OCI-LY3 (cell line): ENCODE results near the gene TBC1D1.

Experiments used
- H2AFZ ChIP-seq: fragments of 200-600, 300-600 bp; shearing (Covaris generic); 2 replicates; pipeline ENCODE4 v1.6.0; 2014; ENCODE audit warnings: antibody characterized with exemption, low read depth, low read length
- H3K27ac ChIP-seq: fragments of 200-600, 300-600 bp; sonication (generic); 2 replicates; pipeline ENCODE4 v1.5.1; 2014; ENCODE audit warnings: mild to moderate bottlenecking, low read length, moderate library complexity, mixed read lengths
- H3K27me3 ChIP-seq: fragments of 200-600, 300-600 bp; sonication (generic); 2 replicates; pipeline ENCODE4 v1.6.1; 2014; ENCODE audit warnings: low read depth, low read length, mixed read lengths
- H3K36me3 ChIP-seq: fragments of 200-600, 300-600 bp; sonication (generic); replicated peaks from 2 replicates; pipeline ENCODE3; 2014; ENCODE audit warnings: low read depth, low read length, mixed read lengths
- H3K4me1 ChIP-seq: fragments of 300-600, 200-600 bp; sonication (generic); 2 replicates; pipeline ENCODE4 v1.6.1; 2014; ENCODE audit warnings: low read length, mixed read lengths
- H3K4me2 ChIP-seq: fragments of 200-600, 300-600 bp; sonication (generic); 2 replicates; pipeline ENCODE4 v1.6.1; 2014; ENCODE audit warnings: low read length, mixed read lengths
- H3K4me3 ChIP-seq: fragments of 300-600, 200-600 bp; sonication (generic); 2 replicates; pipeline ENCODE4 v1.5.1; 2014; ENCODE audit warnings: antibody characterized with exemption, mild to moderate bottlenecking, low read length, moderate library complexity
- H3K79me2 ChIP-seq: fragments of 300-600, 200-600 bp; shearing (Covaris generic); 2 replicates; pipeline ENCODE4 v1.6.1; 2014; ENCODE audit warnings: mild to moderate bottlenecking, low read length, mixed read lengths
- H3K9ac ChIP-seq: fragments of 300-600, 200-600 bp; shearing (Covaris generic); 2 replicates; pipeline ENCODE4 v1.6.0; 2014; ENCODE audit warnings: mild to moderate bottlenecking, low read length, moderate library complexity
- H3K9me3 ChIP-seq: fragments of 200-600, 300-600 bp; shearing (Covaris generic); 2 replicates; pipeline ENCODE4 v1.6.1; 2014; ENCODE audit warnings: low read length, mixed read lengths; ENCODE audit not compliant: insufficient read depth
- H4K20me1 ChIP-seq: fragments of 200-600, 300-600 bp; sonication (generic); 2 replicates; pipeline ENCODE4 v1.6.1; 2016; ENCODE audit warnings: low read length, mixed read lengths; ENCODE audit not compliant: insufficient read depth
- EZH2phosphoT487 ChIP-seq: fragments of 200-600 bp; shearing (Covaris generic); IDR thresholded peaks from 2 replicates; pipeline ENCODE4 v1.6.1; 2018; ENCODE audit warnings: antibody characterized with exemption, mixed run types, low read depth
- TF ChIP-seq, protein P1 (sequence below): fragments of 200-600, 300-600 bp; sonication (generic); IDR thresholded peaks from 2 replicates; pipeline ENCODE4 v1.5.1; 2014; ENCODE audit warnings: antibody characterized with exemption, low read length, low read depth

TBC1D1 gene

DNA sequence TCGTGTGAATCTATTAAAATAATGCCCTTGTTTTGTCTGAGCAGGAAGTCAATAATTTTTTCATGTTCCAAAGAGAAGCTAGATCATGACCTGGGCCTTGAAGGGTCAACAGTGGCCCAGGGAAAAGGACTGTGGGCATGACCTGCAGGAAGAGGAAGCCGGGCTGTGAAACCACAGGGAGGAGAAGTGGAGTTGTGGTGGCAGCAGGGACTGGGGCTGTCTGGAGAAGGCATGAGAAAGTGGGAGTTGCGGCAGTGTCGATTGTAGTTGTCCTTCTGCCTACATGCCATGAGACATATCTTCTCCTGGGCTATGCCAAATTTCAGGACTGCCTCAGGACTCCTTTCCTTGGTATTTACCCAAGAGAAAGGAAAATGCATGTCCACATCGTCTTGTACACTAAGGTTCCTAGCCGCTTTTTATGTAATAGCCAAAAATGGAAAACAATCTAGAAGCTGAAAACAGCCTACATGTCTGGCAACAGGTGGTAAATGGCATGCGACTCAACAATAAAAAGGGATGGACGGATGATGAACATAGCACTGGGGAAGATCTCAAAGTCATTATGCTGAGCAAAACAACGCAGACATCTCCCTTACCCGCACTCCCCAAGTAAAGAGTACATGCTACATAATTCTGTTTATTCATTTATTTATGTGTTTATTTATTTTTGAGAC, 55.8 kb downstream of the TBC1D1 start:
- no peak overlapping the region for H3K27ac ChIP-seq
- no peak for TF ChIP-seq EZH2phosphoT487
- TF ChIP-seq, protein P1, sequence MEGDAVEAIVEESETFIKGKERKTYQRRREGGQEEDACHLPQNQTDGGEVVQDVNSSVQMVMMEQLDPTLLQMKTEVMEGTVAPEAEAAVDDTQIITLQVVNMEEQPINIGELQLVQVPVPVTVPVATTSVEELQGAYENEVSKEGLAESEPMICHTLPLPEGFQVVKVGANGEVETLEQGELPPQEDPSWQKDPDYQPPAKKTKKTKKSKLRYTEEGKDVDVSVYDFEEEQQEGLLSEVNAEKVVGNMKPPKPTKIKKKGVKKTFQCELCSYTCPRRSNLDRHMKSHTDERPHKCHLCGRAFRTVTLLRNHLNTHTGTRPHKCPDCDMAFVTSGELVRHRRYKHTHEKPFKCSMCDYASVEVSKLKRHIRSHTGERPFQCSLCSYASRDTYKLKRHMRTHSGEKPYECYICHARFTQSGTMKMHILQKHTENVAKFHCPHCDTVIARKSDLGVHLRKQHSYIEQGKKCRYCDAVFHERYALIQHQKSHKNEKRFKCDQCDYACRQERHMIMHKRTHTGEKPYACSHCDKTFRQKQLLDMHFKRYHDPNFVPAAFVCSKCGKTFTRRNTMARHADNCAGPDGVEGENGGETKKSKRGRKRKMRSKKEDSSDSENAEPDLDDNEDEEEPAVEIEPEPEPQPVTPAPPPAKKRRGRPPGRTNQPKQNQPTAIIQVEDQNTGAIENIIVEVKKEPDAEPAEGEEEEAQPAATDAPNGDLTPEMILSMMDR = no peak
- H3K27me3 ChIP-seq = no peaks in the 10 kb centered on the region
- H3K9me3 ChIP-seq = no peaks in the 10 kb centered on the region
- H3K4me2 ChIP-seq = no peak overlapping the region
- H3K4me1 ChIP-seq = no peaks in the 10 kb centered on the region
- no peak overlapping the region for H2AFZ ChIP-seq
- no peak overlapping the region for H3K4me3 ChIP-seq
- no peaks in the 10 kb centered on the region for H3K36me3 ChIP-seq
- no peak overlapping the region for H3K9ac ChIP-seq
- H4K20me1 ChIP-seq = no peaks in the 10 kb centered on the region
- no peaks in the 10 kb centered on the region for H3K79me2 ChIP-seq

DNA sequence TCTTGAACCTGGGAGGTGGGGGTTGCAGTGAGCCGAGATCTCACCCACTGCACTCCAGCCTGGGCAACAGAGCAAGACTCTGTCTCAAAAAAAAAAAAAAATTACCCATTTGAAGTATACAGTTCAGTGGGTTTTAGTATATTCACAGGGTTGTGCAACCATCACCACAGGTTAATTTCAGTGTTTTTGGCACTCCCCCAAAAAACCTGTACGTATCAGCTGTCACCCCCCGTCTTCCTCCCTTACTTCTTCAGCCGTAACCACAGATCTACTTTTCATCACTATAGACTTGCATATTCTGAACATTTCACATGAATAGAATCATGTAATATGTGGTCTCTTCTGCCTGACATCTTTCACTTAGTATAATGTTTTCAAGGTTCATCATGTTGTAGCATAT, 57.7 kb downstream of the TBC1D1 start:
- Histone ChIP-seq H3K9me3 (no peaks in the 10 kb centered on the region), H3K4me1 (no peaks in the 10 kb centered on the region), H4K20me1 (no peaks in the 10 kb centered on the region), H3K9ac (no peak overlapping the region), H2AFZ (no peak overlapping the region), H3K4me2 (no peak overlapping the region), H3K79me2 (no peaks in the 10 kb centered on the region), H3K27ac (no peak overlapping the region), H3K36me3 (no peaks in the 10 kb centered on the region), H3K4me3 (no peak overlapping the region), H3K27me3 (no peaks in the 10 kb centered on the region)
- TF ChIP-seq EZH2phosphoT487 = no peak
- TF ChIP-seq, protein P1 = no peak

- no peaks in the 10 kb centered on the region for H3K4me1 ChIP-seq
- H3K4me2 ChIP-seq = no peak overlapping the region
- H3K79me2 ChIP-seq = no peaks in the 10 kb centered on the region
- H3K9me3 ChIP-seq = no peaks in the 10 kb centered on the region
- no peak overlapping the region for H2AFZ ChIP-seq
- H3K27ac ChIP-seq = no peak overlapping the region
- H3K36me3 ChIP-seq = no peaks in the 10 kb centered on the region
- TF ChIP-seq, protein P1 = no peak
- no peak for TF ChIP-seq EZH2phosphoT487
- H3K4me3 ChIP-seq = no peak overlapping the region
- H3K27me3 ChIP-seq = no peaks in the 10 kb centered on the region
- H3K9ac ChIP-seq = no peak overlapping the region
- no peaks in the 10 kb centered on the region for H4K20me1 ChIP-seq
These were observed 58.9 kb downstream of the TBC1D1 start for GRCh38 chr4:37949636-37950426.

- Histone ChIP-seq H3K79me2 (no peaks in the 10 kb centered on the region), H3K4me3 (no peak overlapping the region), H3K4me1 (no peaks in the 10 kb centered on the region), H3K27ac (no peak overlapping the region), H4K20me1 (no peaks in the 10 kb centered on the region), H3K4me2 (no peak overlapping the region), H3K36me3 (no peaks in the 10 kb centered on the region), H2AFZ (no peak overlapping the region), H3K9me3 (no peaks in the 10 kb centered on the region), H3K9ac (no peak overlapping the region), H3K27me3 (no peaks in the 10 kb centered on the region)
- TF ChIP-seq, protein P1 = no peak
- TF ChIP-seq EZH2phosphoT487 = no peak
These were observed 60.8 kb downstream of the TBC1D1 start for GRCh38 chr4:37951461-37952352.
